ENCODE results near the gene GCNT2. TPM values are rescaled to one million over a fixed set of nuclear protein-coding genes. Genes with fewer than 3 reads are reported as not detected.
"Not testable (repeated sequence)": the region's sequence is repeated elsewhere in the genome, so short reads cannot be mapped to it uniquely, and the experiment has no call there.

The GCNT2 gene
- total RNA-seq, 4 donors from 2014 or later: 12.4 to 92.5 (median 77.0) TPM

DNA sequence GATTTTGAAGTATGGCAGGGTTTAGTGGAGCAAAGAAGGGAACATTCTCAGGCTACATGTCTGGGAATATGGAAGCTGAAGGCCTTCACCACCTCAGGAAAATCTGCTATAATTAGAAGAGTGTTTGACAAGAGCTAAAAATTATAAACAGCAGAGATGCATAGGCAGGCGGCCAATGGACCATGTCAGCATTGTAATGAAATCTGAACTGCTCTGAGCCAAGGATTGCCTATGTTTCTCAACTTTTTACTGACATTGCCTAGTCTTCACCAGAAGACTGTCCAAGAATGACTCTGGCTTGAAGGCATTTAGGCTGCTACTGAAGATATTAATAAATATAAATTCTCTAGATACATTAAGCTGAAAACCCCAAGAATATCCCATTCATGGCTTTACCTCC is 89.1 kb downstream of the GCNT2 start:
- Histone ChIP-seq H3K27me3 (no peaks in the 10 kb centered on the region), H3K27ac (peak overlapping the region in 1 of 4 donors; percentile 52), H3K9me3 (no peaks in the 10 kb centered on the region), H3K4me1 (no peaks in the 10 kb centered on the region), H3K4me3 (no peak overlapping the region), H3K36me3 (no peaks in the 10 kb centered on the region)
- DNase-seq: no peak
- no peak for TF ChIP-seq POLR2A (IDR thresholded peaks at IDR 0.05)
- TF ChIP-seq, protein P1, sequence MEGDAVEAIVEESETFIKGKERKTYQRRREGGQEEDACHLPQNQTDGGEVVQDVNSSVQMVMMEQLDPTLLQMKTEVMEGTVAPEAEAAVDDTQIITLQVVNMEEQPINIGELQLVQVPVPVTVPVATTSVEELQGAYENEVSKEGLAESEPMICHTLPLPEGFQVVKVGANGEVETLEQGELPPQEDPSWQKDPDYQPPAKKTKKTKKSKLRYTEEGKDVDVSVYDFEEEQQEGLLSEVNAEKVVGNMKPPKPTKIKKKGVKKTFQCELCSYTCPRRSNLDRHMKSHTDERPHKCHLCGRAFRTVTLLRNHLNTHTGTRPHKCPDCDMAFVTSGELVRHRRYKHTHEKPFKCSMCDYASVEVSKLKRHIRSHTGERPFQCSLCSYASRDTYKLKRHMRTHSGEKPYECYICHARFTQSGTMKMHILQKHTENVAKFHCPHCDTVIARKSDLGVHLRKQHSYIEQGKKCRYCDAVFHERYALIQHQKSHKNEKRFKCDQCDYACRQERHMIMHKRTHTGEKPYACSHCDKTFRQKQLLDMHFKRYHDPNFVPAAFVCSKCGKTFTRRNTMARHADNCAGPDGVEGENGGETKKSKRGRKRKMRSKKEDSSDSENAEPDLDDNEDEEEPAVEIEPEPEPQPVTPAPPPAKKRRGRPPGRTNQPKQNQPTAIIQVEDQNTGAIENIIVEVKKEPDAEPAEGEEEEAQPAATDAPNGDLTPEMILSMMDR (IDR thresholded peaks at IDR 0.05): no peak

DNA sequence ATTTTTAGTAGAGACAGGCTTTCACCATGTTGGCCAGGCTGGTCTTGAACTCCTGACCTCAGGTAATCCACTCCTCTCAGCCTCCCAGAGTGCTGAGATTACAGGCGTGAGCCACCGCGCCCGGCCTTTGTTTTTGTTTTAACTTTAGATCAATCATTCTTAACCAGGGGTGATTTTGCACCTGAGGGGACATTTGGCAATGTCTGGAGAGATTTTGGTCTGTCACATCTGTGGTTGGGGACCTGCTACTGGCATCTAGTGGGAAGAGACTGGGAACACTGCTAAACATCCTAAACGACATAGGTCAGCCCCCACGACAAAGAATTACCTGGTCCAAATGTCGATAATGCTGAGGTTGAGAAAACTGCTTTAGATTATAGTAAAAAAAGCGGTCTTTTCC is 91.0 kb downstream of the GCNT2 start:
- Histone ChIP-seq H3K4me1 (no peaks in the 10 kb centered on the region), H3K27me3 (no peaks in the 10 kb centered on the region), H3K27ac (peak overlapping the region in 1 of 4 donors; percentile 51), H3K36me3 (no peaks in the 10 kb centered on the region), H3K9me3 (no peaks in the 10 kb centered on the region), H3K4me3 (no peak overlapping the region)
- no peak for DNase-seq
- TF ChIP-seq POLR2A (IDR thresholded peaks at IDR 0.05): no peak
- TF ChIP-seq, protein P1 (IDR thresholded peaks at IDR 0.05): no peak

DNA sequence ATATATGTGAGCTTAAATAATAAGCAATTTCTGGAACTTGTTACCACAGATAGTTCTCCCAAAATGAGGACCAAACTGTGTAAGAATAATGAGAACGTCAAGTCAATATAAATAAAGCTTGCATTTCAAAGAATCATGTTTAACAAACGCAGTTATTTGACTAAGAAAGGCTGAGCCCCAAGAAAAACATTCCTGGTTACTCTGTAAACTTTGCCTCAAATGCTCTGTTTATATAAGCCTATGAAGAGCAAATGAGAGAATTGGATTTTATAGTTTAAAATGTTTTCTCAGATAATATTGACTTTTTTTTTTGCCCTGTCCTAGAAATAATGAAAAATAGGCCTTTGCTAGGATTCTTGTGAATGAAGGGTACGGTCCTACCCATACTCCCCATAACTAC is 91.9 kb downstream of the GCNT2 start:
- Histone ChIP-seq H3K27me3 (no peaks in the 10 kb centered on the region), H3K36me3 (no peaks in the 10 kb centered on the region), H3K27ac (peak overlapping the region in 1 of 4 donors; percentile 51), H3K9me3 (no peaks in the 10 kb centered on the region), H3K4me3 (no peak overlapping the region), H3K4me1 (no peaks in the 10 kb centered on the region)
- no peak for DNase-seq
- TF ChIP-seq POLR2A (IDR thresholded peaks at IDR 0.05): no peak
- TF ChIP-seq, protein P1 (IDR thresholded peaks at IDR 0.05): no peak

DNA sequence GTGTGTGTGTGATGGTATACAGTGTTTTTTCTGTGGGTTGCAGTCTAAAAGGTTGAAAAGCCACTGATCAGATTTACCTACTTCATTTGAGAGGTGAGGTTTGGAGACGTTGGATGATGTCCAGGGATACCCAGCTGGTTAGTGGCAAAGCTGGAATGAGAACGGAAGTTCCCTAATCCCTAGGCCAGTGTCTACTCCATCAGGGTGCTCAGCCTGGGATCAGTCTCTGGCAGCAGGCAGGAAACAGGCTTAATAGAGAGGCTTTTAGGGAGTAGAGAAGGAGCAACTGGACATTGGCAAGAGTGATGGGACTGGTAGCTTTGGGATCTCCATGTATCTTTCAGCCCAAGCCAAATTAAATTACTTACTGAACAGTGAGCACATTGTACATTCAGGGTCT is 92.6 kb downstream of the GCNT2 start:
- Histone ChIP-seq H3K4me3 (no peak overlapping the region), H3K4me1 (no peaks in the 10 kb centered on the region), H3K9me3 (no peaks in the 10 kb centered on the region), H3K27me3 (no peaks in the 10 kb centered on the region), H3K27ac (peak overlapping the region in 1 of 4 donors; percentile 51), H3K36me3 (no peaks in the 10 kb centered on the region)
- TF ChIP-seq, protein P1 (IDR thresholded peaks at IDR 0.05): no peak
- no peak for TF ChIP-seq POLR2A (IDR thresholded peaks at IDR 0.05)
- no peak for DNase-seq

DNA sequence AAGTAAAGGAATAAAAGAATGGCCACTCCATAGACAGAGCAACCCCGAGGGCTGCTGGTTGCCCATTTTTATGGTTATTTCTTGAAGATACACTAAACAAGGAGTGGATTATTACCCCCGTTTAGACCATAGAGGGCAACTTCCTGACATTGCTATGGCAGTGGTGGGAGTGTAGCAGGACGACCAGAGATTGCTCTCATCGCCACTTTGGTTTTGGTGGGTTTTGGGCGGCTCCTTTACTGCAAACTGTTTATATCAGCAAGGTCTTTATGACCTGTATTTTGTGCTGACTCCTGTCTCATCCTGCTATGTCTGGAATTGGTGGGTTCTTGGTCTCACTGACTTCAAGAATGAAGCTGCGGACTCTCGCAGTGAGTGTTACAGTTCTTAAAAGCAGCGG is 94.5 kb downstream of the GCNT2 start:
- no peaks in the 10 kb centered on the region for H3K27me3 ChIP-seq
- DNase-seq: no peak
- H3K4me1 ChIP-seq: no peaks in the 10 kb centered on the region
- no peak overlapping the region for H3K27ac ChIP-seq
- no peak overlapping the region for H3K4me3 ChIP-seq
- no peaks in the 10 kb centered on the region for H3K36me3 ChIP-seq
- no peaks in the 10 kb centered on the region for H3K9me3 ChIP-seq
- TF ChIP-seq, protein P1 (IDR thresholded peaks at IDR 0.05): no peak
- no peak for TF ChIP-seq POLR2A (IDR thresholded peaks at IDR 0.05)

DNA sequence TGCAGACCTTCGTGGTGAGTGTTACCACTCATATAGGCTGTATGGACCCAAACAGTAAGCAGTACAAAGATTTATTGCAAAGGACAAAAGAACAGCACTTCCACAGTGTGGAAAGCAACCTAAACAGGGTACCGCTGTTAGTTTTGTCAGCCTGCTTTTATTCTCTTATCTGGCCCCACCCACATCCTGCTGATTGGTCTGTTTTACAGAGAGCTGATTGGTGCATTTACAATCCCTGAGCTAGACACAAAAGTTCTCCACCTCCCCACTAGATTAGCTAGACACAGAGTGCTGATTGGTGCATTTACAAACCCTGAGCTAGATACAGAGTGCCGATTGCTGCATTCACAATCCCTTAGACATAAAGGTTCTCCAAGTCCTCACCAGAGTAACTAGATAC is 95.1 kb downstream of the GCNT2 start:
- not testable (repeated sequence) for H3K4me1 ChIP-seq, H3K27me3 ChIP-seq, H3K4me3 ChIP-seq, H3K27ac ChIP-seq, H3K9me3 ChIP-seq, DNase-seq, H3K36me3 ChIP-seq

Data from Peyer's patch (tissue), 4 donors.